NB4 (cell line): Measurements from ENCODE around the gene MRPL42.

Experiments
- POLR2A ChIP-seq: IDR thresholded peaks from 2 replicates; pipeline ENCODE4 v1.6.1; 2011; ENCODE audit warnings: mild to moderate bottlenecking; ENCODE audit not compliant: insufficient read length; ENCODE audit errors: extremely low read depth
- TF ChIP-seq, protein P1 (sequence below): IDR thresholded peaks from one replicate; pipeline ENCODE4 v1.5.1; 2012; ENCODE audit warnings: low read depth, low read length
- TF ChIP-seq, protein P2 (sequence below): IDR thresholded peaks from 2 replicates; pipeline ENCODE4 v1.6.1; 2011; ENCODE audit warnings: low read depth, low read length

DNA sequence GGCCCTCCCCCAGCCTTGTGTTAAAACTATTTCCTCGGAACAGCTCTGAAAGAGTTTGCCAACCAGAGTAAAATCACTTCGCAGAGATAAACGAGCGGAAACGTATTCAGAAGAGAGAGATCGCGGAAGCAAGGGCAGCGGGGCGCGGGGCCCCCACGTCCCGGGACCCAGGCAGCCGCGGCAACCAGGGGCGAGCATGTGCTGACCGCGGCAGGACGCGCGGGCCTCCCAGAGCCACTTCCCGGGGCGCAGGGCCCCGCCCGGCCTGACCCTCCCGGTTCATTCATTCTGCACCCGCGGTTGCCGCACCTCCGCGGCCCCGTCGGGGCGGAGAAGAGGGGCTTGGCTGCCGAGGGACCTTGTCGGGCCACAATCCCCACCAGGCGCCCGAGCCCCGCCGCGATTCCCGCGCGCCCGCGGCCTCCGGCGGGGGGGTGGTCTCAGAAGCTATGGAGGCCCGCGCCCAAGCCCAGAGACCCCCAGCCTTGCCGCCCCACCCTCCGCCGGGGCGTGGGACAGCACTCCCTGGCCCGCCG, 26.2 kb upstream of the MRPL42 start:
- TF ChIP-seq, protein P1, sequence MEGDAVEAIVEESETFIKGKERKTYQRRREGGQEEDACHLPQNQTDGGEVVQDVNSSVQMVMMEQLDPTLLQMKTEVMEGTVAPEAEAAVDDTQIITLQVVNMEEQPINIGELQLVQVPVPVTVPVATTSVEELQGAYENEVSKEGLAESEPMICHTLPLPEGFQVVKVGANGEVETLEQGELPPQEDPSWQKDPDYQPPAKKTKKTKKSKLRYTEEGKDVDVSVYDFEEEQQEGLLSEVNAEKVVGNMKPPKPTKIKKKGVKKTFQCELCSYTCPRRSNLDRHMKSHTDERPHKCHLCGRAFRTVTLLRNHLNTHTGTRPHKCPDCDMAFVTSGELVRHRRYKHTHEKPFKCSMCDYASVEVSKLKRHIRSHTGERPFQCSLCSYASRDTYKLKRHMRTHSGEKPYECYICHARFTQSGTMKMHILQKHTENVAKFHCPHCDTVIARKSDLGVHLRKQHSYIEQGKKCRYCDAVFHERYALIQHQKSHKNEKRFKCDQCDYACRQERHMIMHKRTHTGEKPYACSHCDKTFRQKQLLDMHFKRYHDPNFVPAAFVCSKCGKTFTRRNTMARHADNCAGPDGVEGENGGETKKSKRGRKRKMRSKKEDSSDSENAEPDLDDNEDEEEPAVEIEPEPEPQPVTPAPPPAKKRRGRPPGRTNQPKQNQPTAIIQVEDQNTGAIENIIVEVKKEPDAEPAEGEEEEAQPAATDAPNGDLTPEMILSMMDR = no peak
- TF ChIP-seq, protein P2, sequence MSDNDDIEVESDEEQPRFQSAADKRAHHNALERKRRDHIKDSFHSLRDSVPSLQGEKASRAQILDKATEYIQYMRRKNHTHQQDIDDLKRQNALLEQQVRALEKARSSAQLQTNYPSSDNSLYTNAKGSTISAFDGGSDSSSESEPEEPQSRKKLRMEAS = peak; percentile 55
- TF ChIP-seq POLR2A = no peak
